Measurements from ENCODE around the gene SERGEF.

The SERGEF gene

DNA sequence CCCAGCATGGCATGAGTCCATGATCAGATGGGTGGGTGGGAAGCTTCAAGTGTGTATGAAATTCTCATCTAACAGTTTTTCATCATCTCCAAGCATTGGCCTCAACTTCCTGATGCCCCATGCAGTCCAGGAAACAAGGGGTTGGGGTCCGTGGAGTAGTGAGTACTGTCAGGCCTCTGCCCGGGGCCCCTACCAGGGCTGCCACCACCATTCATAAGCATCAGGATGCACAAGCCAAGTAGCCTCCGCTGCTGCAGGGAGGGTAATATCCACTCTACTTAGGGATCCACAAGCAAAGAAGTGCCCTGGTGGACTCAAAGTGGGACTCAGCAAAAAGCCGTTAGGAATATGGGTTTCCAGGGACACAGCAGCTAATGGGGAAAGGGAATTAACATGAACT lies 229.0 kb downstream of the SERGEF start:
- TF ChIP-seq ZNF274 (IDR thresholded peaks at IDR 0.05; ENCODE audit: low read depth, low read length): no peak
- H3K4me3 ChIP-seq (ENCODE audit: low read length): no peak overlapping the region

DNA sequence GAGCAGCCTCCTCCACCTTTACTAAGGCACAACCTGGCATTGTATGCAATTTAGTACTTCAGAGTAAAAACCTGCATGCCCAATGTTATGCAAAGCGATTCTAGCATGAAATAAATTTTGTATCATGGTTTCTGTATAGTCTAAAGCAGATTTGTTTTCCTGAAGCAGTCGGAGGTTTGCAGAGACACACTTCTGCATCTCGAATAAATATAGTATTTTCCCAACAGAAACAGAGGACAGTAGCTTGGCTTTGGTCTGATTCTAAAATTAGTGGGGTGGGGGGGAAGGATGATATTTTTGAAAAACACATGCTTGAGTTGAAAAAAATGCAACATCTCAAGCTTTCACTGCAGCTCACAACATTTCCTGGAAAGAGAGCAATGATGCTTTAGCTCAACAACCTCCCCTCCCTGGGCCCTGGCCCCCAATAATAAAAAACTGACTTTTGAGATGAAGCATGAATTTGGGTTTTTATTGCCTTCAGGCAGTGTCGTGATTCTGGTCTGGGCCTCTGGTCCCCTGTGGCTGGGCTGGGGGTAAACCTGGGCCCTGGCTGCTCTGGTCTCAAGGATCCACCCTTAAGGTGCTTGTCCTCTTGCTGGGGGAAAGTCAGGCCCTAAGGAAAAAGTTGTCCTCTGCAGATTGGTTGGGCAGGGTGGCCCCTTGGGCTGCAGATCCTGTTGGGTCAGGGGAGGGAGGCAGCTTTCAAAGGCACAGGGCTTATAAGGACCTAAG lies 230.1 kb downstream of the SERGEF start:
- no peak for TF ChIP-seq ZNF274 (IDR thresholded peaks at IDR 0.05; ENCODE audit: low read depth, low read length)

DNA sequence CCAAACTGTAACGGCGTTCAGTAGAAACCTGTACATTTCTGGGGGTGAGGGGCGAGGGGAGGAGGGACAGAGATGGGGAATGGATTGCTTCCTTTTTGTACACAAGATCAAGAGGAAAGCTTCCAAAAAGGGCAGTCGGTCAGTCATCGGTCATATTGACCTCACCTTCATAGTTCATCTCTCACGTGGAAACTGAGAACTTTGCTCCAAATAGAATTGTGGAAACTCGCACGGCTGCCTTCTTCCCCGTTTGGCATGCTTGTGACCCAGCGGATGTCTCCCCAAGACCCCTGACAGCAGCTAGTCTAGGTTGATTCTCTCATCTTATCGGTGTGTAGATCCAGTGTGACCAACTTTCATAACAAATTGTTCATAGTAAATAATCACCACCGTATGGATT lies 230.7 kb downstream of the SERGEF start:
- H3K4me3 ChIP-seq (ENCODE audit: low read length): no peak overlapping the region
- no peak for TF ChIP-seq ZNF274 (IDR thresholded peaks at IDR 0.05; ENCODE audit: low read depth, low read length)

More for the DNA sequence above, 230.1 kb downstream of the SERGEF start:
- no peak overlapping the region for H3K4me3 ChIP-seq (ENCODE audit: low read length)

DNA sequence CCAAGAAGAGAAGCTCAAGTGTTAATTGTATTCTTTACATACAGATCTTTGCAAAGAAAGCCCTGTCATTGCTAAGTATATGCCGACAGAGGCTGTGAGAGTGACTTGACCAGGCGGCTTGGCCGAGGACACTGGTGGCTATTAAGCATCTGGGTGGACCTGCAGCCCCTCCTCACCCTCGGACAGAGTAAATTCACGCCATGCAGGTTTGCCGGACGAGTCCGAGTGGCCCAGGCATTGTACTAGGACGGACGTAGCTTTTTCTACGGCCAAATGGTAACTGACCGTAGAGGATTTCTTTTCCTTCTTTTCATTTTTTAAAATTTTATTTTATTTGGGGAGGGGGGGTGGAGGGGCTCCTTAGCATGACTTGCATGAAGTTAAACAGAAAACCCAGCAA lies 231.2 kb downstream of the SERGEF start:
- H3K4me3 ChIP-seq (ENCODE audit: low read length): no peak overlapping the region
- no peak for TF ChIP-seq ZNF274 (IDR thresholded peaks at IDR 0.05; ENCODE audit: low read depth, low read length)

DNA sequence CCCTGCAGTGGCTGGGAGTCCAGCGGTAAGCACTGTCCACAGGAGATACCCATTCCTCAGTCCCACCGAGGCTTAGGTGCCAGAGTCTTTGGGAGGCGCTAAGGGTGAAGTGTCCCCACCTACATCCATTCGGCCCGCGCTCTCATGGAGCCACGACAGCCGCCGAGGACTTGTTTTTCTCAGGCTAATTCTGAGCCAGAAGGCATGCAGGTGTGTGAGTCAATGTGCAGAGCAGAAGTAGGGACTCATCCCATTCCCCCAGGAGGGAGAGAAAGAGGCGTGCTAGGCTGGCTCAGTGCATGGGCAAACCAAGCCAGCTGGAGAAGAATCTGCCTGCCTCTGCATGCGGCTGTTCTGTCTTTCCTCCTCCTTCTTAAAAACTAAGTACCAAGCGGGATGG lies 231.6 kb downstream of the SERGEF start:
- no peak overlapping the region for H3K4me3 ChIP-seq (ENCODE audit: low read length)
- TF ChIP-seq ZNF274 (IDR thresholded peaks at IDR 0.05; ENCODE audit: low read depth, low read length): no peak

DNA sequence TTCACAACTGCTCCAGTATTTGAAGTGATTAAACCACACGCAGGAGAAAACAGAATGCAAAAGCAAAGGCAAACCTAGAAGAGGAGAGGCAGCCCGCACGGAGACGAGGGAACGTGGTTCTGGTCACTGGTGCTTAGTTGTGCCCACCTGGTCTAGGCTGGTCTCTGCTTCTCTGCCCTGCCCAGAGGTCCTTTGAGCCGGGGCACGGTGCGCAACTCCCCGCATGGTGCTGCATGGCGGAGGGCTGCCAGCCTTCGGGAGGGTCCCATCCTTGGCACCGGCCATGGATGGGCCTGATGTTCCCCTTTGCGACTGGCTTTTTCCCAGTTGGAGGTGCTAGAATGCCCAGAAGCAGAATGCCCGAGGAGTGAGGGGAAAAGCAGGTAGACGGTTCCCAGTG lies 232.2 kb downstream of the SERGEF start:
- no peak for TF ChIP-seq ZNF274 (IDR thresholded peaks at IDR 0.05; ENCODE audit: low read depth, low read length)
- no peak overlapping the region for H3K4me3 ChIP-seq (ENCODE audit: low read length)

DNA sequence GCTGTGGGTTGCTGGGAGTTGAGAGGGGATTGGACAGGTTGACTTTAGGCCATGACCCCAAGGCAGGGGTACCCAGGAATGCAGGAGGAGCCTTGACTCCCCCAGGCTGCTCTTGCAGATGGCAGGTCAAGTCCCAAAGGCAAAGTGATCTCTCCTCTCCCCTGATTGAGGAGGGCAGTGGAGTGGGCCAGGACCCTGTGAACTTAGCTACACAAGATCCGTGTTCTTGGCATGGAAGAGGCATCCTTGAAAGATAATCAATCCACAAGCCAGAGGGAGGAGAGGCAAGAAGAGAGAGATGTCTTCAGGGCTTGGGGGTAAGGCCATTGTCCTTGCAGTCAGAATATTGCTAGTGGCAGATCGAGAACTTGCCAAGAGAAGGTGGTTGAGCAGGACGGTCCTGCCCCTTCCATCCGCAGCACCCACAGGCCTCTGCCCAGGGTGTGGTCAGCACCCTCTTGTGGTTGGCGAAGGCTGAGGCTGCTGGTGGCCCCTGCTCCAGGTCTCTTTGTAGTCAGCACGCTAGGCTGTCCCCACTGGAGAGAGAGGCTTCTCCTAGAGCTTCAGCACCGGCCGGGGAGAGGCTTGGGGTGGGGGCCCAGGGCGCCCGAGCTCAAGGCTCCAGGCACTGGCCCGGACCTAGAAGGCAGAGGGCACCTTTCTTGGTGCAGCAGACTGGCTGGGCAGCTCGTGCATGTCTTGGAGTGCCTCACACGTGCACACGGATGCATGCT lies 232.8 kb downstream of the SERGEF start:
- TF ChIP-seq ZNF274 (IDR thresholded peaks at IDR 0.05; ENCODE audit: low read depth, low read length): no peak

DNA sequence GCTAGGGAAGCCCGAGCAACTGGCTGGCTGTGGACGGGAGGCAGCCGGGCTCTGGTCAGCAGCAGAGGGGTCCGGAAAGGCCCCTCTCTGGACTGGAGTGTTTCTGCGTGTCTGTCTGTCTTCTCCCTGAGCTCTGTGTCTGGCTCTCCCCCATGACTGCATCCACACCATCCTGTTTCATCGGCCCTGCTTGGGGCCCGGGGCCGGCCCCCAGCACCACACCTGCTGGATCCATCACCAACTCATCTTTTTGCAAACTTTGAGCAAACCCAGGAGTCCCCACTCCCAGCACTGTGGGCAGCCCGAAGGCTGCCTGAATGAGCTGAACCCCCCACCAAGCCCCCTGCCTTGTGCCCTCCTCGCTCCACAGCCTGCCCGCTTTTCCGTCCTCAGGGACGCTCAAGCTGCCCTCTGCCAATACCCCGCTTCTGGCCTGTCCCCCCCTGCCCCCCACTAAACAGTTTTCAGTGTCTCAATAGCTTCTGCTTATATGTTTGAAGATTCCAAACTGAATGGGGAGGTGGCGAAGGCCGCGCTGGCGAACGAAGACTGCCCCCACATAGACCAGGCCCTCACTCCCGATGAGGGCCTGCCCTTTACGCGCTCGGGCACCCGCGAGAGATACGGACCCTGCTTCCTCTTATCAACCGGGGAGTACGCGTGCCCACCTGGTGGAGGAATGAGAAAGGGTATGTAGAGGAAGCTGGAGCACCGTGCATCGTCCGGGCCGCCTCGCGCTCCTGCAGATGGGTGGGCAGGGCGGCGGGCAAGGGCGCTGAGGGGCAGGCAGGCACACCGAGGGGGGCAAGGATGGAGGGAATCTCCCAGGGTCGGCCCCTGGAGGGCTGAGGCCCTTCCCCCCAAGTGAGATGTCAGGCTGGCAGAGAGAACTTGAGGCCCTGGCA lies 233.6 kb downstream of the SERGEF start:
- no peak for TF ChIP-seq ZNF274 (IDR thresholded peaks at IDR 0.05; ENCODE audit: low read depth, low read length)
- no peak overlapping the region for H3K4me3 ChIP-seq (ENCODE audit: low read length)

More for the DNA sequence above, 232.8 kb downstream of the SERGEF start:
- no peak overlapping the region for H3K4me3 ChIP-seq (ENCODE audit: low read length)

DNA sequence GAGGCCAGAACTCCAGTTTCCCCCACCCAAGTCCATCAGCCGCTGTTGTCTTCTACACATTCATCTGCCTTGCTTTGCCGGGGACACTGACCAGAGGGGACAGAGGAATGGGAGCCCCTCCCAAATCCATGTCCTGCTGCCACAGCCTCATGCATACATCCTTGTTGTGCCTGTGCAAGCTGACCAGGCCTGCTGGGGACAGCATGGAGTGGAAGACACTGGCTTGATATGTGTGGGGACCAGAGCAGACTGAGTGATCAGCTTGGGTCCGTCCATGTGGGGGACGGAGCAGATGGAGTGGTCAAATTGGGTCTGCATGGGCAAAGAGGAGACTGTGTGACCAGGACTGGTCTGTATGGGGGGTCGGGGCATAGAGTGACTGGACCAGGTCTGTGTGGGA lies 234.5 kb downstream of the SERGEF start:
- H3K4me3 ChIP-seq (ENCODE audit: low read length): no peak overlapping the region

DNA sequence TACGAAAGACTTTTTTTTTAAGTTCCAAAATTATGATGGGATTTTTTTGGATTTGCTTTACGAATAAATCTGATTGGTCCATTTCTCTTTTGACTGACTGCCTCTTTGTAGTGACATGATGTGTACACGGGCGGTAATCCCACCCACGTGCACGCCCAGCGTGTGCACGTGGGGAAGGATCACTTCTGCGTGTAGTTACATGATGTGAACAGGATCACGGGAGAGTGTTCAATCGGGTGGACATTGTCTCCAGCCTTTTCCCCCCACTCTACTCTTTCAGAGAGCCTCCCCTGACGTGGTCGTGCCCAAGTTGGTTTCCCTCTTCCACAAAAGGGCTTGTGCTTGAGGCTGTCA lies 235.1 kb downstream of the SERGEF start:
- TF ChIP-seq ZNF274 (IDR thresholded peaks at IDR 0.05; ENCODE audit: low read depth, low read length): no peak

More for the DNA sequence above, 234.5 kb downstream of the SERGEF start:
- no peak for TF ChIP-seq ZNF274 (IDR thresholded peaks at IDR 0.05; ENCODE audit: low read depth, low read length)

DNA sequence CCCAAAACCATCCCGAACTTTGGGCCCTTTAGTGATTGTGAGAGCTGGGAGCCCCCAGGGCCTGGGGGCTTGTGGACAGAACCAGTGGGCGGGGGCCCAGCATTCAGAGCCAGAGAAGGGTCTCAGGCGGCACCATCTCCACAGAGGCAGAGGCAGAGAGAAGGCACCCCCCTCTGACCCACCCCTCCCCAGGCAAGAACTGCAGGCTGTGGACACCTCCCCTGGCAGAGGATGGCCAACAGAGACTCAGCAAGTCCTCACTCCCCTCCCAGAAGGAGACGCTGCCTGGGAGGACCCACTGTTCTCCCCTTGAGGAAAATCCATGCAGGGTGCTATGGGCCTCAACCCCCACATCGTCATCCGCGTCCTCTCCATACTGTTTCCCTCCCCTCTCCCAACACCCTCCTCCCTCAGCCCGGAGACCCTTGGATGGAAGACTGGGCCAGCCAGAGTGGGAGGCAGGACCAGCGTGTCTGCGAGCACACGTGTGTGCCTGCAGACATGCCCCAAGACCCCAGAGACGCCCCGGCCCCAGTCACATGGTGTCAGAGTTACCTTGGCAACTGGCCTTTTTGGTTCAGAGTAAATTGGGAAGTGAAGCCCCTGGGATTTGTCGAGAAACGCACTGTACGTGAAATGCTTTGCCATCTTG lies 235.6 kb downstream of the SERGEF start:
- no peak overlapping the region for H3K4me3 ChIP-seq (ENCODE audit: low read length)
- TF ChIP-seq ZNF274 (IDR thresholded peaks at IDR 0.05; ENCODE audit: low read depth, low read length): no peak

More for the DNA sequence above, 235.1 kb downstream of the SERGEF start:
- H3K4me3 ChIP-seq (ENCODE audit: low read length): no peak overlapping the region

DNA sequence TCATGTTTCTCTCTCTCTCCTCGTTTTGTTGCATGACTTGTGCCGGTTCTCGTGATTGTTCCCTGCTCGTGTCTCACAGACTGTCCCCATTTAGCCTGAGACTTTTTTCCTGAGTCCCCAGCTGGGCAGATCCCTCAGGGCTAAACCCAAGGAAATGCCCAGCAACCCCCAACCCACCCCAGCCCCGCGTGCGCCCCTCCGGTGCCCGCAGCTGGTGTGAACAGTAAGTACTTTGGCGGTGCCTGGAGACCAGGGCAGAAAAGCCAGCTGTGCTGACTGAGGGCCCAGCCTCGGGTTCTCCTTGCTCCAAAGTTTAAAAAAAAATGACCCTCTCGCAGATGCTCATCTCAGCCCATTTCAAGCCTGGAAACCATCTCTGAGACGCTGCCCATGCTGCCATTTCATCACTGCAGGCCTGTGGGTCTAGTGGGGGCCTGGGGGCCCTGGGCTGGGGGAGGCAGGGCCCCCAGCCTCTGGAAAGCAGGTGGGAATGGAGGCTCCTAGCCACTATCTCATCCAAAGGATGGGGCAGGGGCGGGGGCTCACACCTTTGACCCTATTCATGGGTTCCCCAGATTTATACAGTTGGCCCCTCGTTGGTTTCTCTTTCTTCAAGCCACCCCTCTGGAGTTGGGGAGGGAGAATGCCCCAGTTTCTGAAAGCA lies 236.5 kb downstream of the SERGEF start:
- no peak overlapping the region for H3K4me3 ChIP-seq (ENCODE audit: low read length)
- no peak for TF ChIP-seq ZNF274 (IDR thresholded peaks at IDR 0.05; ENCODE audit: low read depth, low read length)

DNA sequence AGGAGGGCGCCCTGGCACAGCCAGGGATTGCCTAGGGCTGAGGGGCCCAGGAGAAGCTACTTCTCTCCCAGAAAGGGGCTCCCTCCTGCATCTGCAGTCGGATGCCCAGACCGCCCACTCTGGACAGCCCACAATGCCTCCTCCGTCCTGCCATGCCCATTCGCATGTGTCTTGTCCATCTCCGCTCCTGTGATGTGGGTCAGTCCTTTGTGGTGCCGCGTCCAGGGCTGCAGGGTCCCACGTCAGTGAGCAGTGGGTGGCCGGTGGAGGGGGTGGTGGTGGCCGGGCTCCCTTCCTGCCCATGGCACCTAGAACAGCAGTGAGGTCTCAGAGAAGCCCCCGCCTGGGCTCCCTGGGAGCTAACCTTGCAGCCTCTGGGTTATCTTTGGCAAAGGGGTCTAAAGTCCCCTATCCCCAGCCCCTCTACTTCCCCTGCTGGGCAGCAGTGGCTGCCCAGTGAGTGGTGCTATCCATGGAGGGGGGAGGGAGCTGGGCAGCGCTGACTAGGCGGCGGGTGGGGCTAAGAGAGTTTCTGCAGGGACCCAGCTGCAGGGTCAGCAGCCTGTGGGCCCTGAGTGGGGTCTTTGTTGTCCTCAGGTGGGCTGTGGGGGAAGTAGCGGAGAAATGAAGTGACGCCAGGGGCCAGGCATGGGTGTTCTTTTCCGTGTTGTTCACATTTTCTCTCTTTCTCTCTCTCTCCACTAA lies 237.2 kb downstream of the SERGEF start:
- H3K4me3 ChIP-seq (ENCODE audit: low read length): no peak overlapping the region
- TF ChIP-seq ZNF274 (IDR thresholded peaks at IDR 0.05; ENCODE audit: low read depth, low read length): no peak
